ENCODE results near the gene ARID5B.
"Not testable (repeated sequence)": the region's sequence is repeated elsewhere in the genome, so short reads cannot be mapped to it uniquely, and the experiment has no call there.

The ARID5B gene, protein sequence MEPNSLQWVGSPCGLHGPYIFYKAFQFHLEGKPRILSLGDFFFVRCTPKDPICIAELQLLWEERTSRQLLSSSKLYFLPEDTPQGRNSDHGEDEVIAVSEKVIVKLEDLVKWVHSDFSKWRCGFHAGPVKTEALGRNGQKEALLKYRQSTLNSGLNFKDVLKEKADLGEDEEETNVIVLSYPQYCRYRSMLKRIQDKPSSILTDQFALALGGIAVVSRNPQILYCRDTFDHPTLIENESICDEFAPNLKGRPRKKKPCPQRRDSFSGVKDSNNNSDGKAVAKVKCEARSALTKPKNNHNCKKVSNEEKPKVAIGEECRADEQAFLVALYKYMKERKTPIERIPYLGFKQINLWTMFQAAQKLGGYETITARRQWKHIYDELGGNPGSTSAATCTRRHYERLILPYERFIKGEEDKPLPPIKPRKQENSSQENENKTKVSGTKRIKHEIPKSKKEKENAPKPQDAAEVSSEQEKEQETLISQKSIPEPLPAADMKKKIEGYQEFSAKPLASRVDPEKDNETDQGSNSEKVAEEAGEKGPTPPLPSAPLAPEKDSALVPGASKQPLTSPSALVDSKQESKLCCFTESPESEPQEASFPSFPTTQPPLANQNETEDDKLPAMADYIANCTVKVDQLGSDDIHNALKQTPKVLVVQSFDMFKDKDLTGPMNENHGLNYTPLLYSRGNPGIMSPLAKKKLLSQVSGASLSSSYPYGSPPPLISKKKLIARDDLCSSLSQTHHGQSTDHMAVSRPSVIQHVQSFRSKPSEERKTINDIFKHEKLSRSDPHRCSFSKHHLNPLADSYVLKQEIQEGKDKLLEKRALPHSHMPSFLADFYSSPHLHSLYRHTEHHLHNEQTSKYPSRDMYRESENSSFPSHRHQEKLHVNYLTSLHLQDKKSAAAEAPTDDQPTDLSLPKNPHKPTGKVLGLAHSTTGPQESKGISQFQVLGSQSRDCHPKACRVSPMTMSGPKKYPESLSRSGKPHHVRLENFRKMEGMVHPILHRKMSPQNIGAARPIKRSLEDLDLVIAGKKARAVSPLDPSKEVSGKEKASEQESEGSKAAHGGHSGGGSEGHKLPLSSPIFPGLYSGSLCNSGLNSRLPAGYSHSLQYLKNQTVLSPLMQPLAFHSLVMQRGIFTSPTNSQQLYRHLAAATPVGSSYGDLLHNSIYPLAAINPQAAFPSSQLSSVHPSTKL

DNA sequence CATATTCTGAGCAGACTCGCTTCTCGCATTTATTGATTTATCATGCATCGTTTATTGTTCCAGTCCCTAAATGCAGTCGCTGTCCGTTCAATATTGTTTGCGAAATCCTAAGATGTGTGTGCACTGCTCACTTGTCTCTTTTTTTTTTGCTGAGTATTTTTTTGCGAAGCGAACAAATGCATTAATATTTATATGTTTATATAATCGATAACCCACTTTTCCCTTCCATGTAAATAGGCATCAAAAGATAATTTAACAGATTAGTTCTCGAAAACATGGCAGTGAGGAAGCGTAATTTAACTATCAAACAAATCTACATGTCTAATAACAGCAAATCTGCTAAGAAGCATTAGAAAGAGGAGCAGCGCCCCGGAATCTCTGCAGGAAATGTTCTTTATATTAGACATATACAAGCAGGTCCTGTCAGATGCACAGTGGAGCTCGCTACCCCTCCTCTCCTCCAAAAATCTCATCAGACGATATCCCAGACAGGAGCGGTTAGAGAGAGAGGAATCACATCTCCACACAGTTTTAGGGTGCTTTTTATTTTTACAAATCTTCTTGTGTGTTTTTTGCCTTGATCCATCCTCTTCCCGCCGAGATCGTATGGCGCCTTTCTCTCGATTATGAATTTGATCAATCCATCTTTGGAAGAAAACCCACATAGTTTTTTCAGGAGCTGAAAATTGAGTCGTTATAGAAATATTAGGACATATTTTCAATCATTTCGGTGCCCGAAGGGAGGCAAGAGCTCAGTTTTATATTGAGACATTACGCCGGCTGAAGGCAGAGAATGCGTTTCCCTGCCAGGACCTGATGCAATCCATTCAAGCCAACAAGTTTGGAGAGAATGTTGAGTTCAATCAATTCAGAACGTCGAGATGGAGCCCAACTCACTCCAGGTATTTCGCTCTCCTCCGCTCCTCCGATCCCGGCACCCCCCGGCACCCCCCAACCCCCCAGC, at the start of gene ARID5B:
ARID5B (plus strand) TSS at position 871 of the 964 bp plus-strand sequence; CDS start at position 882, 11 bp downstream.
- DNase-seq = peak; percentile 49

DNA sequence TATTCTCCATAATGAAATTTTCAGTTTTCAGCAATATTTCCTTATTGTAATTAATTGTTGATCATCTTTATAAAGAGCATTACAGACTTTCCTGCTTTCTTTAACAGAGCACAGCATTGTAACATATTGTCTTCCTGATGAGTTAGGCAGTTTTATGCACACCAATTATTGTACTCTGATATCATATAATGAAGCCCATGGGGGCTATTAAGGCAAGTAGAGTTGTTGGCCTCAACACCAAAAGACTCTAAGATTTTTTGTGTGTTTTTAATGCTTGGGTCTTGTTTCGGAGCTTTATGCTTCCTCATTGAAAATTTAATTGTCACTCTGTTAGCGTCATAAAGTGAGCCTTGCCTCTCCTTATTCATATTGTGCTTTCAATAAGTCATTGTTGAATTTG, 49.2 kb upstream of the ARID5B start:
- DNase-seq = no peak

DNA sequence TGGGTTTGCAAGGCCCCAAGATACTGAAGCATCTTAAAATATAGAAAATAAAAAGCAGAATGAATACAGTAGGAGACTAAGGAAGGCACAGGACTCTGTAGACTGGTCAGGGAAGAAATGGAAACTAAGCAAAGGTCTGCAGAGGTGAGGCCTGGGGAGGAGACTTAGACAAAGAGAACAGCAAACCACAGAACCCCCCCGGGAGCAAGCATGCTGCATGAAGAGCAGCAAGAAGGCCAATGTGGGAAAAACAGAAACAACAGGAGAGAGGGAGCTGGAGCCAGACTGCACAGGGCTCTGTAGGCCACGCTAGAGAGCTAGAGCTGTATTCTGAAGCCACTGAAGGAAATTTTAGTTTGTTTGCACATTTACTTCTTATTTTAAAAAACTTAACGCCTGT, 45.7 kb upstream of the ARID5B start:
- no peak for DNase-seq

DNA sequence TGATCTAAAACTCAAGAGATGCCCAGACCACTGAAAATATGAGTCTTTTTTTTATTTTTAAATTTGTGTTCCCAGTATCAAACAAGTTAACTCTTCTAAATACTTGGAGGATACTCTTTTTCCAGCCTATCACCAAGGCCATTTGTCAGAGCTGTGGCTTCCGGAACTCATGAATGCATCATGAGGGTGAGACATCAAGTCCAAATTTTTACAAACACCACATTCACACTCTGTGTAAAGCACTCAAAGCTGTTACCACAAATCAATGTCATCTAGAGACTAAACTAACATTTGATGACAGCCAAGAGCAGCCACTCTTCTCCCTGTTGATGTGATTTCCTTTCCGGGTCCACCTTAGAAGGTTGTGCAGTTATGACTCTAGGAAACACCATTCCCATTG, 43.8 kb upstream of the ARID5B start:
- DNase-seq = no peak

DNA sequence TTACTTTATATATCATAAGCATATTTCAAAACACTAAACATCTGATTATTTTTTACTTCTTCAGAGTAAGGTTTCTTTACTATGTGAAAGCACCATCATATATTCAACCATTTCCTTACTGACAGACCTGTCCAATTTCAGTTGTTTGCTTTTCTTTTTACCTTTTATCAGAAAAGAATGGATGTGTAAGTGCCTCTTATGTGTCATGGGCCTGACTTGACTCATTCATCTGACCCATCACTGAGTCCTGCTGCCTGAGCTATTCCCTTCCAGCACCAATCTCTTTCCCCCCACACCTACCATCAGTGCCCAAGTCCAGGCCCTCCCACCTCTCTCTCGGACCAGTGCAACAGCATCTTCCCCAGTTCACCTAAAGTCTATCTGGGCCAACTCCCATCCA, 41.7 kb upstream of the ARID5B start:
- DNase-seq = no peak

DNA sequence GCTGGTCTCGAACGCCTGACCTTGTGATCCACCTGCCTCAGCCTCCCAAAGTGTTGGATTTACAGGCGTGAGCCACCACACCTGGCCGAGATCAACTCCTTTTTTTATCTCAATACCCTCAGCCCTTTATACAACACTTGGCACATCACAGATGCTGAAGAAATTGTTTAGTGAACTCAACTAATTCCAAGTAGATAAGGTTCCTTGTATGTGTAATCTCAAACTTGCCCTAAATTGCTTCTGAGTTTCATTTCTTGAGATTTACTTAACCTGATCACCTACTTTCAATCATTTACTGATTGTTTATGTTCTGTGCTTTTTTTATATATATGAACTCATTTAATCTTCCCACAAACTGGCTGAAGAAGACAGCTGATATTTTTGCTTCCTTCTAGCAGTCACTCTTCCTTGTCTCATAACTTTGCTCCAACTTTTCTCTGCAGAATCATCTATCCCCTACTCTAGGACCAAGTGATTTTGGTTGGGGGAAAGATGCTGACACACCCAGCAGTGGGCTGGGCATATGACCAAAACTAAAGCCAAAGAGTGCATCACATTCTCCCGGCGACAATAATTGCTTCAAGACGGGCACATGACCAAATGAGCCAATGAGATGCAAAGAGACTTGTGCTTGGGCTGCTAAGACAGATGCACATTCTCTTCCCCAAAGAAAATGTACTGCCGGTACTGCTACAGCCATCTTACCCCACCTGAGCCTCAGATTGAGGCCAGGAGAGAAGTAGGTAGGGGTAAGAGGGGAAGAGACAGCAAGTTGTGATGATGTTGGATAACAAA, 40.3 kb upstream of the ARID5B start:
- DNase-seq = no peak

DNA sequence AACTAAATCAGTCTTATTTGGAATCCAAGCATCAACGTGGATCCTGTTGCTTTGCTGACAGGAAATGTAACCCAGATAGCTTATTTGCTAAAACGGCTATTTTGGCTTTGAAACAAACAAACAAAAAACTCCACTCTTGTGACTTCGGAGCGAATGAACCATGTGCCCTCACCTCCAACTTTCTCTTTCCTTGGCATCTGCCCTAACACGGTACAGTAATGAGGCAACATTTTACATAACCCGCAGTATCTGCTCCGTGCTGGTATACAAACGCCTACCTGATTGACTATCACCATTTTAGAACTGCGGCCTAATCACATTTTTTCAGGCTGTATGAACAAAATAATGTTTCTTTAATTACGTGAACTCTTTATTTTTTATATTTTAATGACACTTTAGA, 37.5 kb upstream of the ARID5B start:
- DNase-seq = no peak

DNA sequence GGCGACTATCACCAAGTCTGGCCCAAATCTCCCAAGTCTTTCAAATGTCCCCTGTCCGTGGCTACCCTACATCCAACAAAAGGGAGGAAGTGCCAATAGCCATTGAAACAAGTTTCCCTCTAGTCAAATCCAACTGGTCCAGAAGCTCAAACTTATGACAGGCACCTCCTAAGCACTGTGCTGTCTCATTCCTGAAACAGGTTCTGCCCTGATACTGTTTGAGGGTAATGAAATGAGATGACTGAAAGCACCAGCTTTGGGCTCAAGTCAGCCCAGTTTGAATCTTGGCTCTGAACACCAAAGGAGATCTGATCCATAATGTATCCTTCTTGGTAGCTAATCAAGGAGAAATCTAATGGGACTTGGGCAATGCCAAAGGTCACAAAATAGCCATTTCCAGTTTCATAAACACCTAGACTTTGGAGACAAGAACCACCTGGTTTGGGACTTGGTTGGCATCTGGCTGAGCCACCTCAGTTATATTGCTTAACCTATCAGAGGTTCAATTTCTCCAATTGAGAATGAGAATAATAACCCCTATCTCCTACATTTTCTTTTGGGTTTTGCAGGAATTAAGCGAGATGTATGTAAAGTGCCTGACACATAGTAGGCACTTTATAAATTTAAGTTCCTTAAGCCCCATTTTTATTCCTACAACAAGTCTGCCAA, 34.7 kb upstream of the ARID5B start:
- no peak for DNase-seq

DNA sequence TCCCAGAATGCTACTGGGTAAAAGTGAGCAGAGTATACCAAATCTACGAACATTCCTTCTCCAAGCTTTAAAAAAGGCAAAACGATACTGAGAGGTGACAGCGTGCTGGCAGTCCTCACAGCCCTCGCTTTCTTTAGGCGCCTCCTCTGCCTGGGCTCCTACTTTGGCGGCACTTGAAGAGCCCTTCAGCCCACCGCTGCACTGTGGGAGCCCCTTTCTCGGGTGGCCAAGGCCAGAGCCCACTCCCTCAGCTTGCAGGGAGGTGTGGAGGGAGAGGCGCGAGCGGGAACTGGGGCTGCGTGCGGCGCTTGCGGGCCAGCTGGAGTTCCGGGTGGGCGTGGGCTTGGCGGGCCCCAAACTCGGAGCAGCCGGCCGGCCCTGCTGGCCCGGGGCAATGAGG, 34.1 kb upstream of the ARID5B start:
- not testable (repeated sequence) for DNase-seq

DNA sequence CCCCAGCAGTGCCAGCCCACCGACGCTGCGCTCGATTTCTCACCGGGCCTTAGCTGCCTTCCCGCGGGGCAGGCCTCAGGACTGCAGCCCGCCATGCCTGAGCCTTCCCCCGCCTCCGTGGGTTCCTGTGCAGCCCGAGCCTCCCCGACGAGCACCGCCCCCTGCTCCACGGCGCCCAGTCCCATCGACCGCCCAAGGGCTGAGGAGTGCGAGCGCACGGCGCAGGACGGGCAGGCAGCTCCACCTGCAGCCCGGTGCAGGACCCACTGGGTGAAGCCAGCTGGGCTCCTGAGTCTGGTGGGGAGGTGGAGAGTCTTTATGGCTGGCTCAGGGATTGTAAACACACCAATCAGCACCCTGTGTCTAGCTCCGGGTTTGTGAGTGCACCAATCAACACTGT, 33.7 kb upstream of the ARID5B start:
- not testable (repeated sequence) for DNase-seq

DNA sequence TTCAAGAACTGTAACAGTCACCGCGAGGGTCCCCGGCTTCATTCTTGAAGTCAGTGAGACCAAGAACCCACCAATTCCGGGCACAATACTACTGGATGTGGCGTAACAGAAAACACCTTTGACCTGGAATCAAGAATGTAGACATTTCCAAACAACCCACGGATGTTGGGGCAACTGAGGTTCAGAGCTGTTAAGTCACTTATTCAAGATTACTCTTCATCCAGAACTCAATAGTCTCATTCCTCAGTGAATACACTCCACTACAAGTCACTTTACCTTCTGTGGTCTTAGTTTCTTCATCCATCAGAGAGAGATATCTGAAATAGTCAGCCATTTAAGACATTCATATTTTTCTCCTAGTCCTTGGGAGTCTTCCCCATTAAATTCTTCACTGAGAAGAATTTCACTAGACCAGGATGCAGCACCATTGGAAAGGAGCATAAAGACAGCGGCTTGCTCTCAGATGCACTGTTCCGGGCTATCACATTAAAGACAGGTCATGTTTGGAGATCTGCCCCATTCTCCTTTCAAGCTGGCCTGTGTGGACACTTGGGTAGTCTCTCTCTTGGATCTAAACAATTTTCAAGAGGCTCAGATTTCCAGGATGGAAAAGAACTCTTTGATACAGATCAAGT, 32.3 kb upstream of the ARID5B start:
- no peak for DNase-seq

DNA sequence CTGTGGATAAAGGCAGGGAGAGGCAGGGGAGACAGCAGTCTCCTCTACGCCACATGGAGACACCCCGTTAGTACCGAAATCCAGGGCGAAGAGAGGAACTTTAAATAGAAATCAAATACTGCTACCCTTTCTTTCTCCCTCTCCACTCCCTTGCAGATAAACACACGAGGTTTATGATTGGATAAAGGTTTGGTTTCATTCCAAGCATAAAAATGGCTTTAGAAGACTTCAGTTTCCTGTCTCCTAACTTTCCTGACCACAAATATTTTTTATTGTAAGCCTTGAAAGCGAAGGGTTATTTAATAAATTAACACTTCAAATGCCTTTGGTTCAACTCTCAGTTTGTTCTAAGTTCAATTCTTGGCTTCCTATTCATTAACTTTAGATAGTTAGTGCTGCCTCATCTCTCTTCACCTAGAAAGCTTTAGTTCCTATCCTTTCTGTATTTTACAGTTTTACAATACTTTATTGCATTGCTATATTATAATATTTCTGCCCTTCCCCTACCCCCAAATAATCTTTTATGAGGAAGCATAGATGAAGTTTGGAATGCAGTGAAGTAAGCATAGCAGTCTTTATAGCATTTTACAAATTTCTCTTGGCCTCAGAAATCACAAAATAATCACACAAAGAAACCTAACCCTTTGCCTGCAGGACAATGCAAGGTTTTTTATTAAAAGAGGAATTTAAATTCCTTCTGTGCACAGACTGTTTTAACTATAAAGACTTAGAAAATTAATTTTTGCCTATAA, 31.5 kb upstream of the ARID5B start:
- no peak for DNase-seq

DNA sequence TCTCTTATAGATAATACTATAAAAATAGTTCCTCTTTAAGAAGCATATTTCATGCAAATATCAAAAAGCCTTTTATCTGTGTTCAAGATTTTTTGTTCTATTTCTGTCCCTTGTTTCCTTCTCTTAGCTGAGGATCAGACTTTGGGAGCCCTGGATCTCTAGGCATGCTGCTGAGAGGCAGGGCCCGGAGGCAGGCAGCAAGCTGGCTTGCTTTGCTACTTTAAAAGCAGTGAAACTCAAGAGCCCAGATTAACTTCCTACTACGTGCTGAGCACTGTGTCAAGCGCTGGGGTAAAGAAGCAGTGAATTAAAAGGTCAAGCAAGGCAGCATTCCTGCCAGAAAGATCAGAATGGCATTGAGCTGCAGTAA, 31.0 kb upstream of the ARID5B start:
- no peak for DNase-seq

DNA sequence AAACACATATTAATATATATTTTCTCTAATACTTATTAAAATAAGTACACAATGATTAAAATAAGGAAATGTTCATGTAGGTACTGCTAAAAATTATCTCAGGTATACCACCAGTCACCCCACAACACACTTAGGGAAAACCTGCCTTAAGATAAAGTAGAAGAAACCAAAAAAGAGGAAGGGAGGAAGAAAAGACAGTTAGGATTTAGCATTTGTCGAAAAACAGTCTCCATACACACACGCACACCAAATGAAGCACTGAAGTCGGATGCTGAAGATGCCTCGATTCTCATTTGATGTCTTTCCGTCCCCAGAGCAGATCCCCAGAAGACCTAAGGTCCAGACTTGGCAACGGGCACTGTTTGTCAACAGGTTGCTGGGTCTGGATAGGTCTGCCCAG, 30.0 kb upstream of the ARID5B start:
- DNase-seq = no peak

DNA sequence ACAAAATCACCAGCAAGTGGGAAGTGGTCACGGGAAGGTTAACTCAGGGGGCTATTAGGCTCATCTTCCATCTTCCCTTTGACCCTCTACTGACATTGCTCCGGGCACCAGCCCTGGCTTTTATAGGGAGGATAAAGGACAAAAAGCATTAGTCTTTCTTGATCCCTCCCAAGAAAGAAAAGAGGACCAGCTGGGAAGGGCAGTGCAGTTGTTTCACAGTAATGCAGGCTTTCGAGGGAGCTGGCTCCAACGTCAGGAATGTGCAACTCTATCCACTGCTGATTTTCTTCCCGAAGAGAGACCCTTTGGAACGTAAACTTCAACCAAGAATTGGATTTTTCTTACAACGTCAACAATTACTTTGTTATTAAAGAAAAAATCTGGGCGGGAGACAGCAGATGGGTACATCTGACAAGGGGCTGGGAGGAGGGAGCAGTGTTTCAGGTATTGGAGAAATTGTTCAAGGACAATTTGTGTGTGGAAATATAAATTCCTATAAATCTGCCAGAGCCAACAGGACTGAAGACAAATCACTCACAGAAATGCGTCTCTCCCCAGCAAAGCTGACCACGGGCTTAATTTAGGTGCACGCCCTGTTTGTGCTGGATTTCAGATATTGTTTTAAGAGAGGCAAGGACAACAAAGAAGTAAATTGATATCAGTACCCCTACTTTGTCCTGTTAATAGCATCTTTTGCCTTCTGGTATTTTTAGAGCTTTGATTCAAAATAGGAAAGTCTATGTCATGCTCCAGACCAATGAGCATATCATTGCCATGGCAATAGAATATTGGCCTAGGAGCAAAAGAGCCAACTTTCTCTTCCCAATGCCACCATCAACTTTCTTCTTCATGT, 23.4 kb upstream of the ARID5B start:
- DNase-seq = no peak

DNA sequence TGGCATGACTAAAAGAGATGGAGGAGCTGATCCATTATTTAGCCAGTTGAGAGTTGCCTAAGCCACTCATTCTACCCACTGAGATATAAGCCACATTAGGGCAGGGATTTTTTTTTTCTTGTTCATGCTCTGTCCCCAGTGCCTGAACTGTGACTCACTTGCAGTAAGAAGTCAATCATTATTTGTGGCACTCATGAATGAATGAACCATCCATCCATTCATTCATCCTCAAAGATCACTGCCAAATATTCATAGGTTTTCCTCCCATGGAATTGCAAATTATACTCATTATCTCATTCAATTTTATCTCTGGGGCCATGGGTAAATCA, 22.8 kb upstream of the ARID5B start:
- no peak for DNase-seq

DNA sequence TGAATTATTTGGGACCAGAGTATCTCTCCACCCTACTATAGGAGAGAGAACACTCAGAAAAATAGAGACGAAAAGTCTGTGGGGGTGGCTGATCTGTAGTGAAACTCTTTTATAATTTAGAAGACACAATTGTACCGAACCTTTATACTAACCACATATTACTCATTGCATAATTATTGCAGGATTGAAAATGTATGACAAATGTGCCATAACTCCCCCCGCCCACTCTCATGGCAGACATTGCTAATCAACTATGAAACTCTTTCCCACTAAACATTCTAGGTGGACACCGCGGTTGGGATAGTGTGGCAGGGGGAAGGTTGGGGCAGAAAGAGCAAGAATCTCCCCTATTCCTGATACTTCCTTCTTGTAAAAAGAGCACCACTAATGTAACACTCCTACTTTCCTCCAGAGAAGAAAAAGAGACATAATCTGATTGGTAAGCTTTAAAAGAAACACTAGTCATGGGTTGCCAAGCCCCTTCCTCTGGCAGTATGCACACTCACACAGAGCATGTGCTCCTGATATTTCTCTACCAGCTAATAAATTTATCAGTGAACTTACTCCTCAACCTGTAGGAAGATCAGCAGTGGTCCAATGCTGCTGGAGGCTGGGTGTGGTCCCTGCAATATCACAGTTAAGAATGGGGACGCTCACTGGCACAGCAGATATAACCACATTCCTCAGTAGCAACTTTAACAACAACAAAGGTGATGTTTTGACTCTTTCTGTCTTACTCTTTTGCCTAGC, 18.7 kb upstream of the ARID5B start:
- DNase-seq = no peak
